Smooth muscle cell of the pulmonary artery (primary cell): Measurements from ENCODE around the gene USP54. TPM values are rescaled to one million over a fixed set of nuclear protein-coding genes. Genes with fewer than 3 reads are reported as not detected.

ENCODE experiments used
- total RNA-seq: library from RNA; depleted of rRNA; stranded (reverse); fragments of >200 nt; gene quantifications from 2 replicates; pipeline ENCODE4 v1.2.3, GENCODE V29; 2014

USP54 gene, protein sequence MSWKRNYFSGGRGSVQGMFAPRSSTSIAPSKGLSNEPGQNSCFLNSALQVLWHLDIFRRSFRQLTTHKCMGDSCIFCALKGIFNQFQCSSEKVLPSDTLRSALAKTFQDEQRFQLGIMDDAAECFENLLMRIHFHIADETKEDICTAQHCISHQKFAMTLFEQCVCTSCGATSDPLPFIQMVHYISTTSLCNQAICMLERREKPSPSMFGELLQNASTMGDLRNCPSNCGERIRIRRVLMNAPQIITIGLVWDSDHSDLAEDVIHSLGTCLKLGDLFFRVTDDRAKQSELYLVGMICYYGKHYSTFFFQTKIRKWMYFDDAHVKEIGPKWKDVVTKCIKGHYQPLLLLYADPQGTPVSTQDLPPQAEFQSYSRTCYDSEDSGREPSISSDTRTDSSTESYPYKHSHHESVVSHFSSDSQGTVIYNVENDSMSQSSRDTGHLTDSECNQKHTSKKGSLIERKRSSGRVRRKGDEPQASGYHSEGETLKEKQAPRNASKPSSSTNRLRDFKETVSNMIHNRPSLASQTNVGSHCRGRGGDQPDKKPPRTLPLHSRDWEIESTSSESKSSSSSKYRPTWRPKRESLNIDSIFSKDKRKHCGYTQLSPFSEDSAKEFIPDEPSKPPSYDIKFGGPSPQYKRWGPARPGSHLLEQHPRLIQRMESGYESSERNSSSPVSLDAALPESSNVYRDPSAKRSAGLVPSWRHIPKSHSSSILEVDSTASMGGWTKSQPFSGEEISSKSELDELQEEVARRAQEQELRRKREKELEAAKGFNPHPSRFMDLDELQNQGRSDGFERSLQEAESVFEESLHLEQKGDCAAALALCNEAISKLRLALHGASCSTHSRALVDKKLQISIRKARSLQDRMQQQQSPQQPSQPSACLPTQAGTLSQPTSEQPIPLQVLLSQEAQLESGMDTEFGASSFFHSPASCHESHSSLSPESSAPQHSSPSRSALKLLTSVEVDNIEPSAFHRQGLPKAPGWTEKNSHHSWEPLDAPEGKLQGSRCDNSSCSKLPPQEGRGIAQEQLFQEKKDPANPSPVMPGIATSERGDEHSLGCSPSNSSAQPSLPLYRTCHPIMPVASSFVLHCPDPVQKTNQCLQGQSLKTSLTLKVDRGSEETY (N-terminal part only)
- 6.6 and 11.0 TPM in 2 replicates for total RNA-seq

GRCh38 chr10:73590881-73591799, at the start of gene USP54:
Gene USP54 (minus strand): TSS chr10:73591342. CDS start chr10:73575658, 15,684 bp downstream.

DNA sequence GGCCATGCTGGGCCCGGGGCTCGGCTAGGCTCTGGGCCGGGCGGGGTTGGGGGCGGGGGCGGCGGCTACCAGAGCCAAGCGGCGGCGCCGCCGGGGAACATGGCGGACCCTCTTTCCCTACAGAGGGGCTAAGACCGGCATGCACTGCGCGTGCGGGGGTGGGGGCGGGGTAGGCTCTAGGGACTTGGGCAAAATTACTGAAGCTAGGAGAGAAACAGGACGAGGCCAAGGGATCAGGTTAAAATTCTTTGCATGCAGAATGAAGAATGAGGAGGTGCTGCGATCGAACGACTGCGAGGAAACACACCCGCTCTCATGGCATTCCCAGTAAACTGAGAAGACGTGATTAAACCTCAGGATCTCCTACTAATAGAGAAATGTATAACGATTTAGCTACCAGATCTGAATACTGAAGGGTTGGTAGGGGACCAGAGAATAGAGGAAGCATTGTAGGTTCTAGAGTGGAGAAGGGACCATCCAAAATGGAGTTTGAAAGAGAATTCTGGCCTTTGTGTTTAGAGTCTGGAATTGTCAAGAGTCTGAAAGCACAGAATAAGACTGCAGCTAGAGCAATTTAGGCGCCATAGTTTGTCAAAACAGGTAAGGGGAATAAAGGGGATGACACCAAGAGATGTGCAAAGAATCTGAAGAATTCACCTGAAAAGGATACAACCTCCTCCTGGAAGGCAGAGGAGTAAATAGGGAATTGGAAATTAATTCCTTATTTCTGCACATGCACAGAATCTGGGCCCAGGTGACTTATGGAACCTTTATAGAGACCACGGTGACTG, 95.1 kb downstream of the USP54 start, which contains the start of gene PPP3CB:
PPP3CB (minus strand) TSS at position 141 of the 791 bp plus-strand sequence; CDS start at position 6, 135 bp downstream.

Other genes with a start within 250 kb of the USP54 start
- 1.2 TPM in 2 replicates for gene CFAP70, start 232.5 kb downstream of the USP54 start, total RNA-seq
- 90.1 and 105 TPM in 2 replicates for gene ANXA7, start 177.3 kb downstream of the USP54 start, total RNA-seq
- gene MSS51, start 157.8 kb downstream of the USP54 start, total RNA-seq, result 2.1 and 2.2 TPM in 2 replicates
- gene PPP3CB, start 95.3 kb downstream of the USP54 start, total RNA-seq, result 48.5 and 59.4 TPM in 2 replicates
- 0.20 and 0.33 TPM in 2 replicates for gene MYOZ1, start 50.1 kb upstream of the USP54 start, total RNA-seq
- gene SYNPO2L, start 64.7 kb upstream of the USP54 start, total RNA-seq, result 0.07 TPM in 1 of 2 replicates, not detected in the other
- 4.0 and 4.8 TPM in 2 replicates for gene AGAP5, start 106.8 kb upstream of the USP54 start, total RNA-seq
- 76.3 and 85.0 TPM in 2 replicates for gene SEC24C, start 153.0 kb upstream of the USP54 start, total RNA-seq
- gene CHCHD1, start 190.7 kb upstream of the USP54 start, total RNA-seq, result 9.2 and 12.7 TPM in 2 replicates
- 70.8 and 81.8 TPM in 2 replicates for gene ZSWIM8, start 194.3 kb upstream of the USP54 start, total RNA-seq
- 12.8 and 14.5 TPM in 2 replicates for gene NDST2, start 220.3 kb upstream of the USP54 start, total RNA-seq